GM12878 (cell line): ENCODE results near the gene LPAR6. TPM values are rescaled to one million over a fixed set of nuclear protein-coding genes. Genes with fewer than 3 reads are reported as not detected.

Experiments used
- ATAC-seq: fragments of 200-7000 bp; cut with Tn5 transposase; 3 replicates; pipeline ENCODE4 v1.9.1; 2020; ENCODE audit warnings: mild to moderate bottlenecking, moderate library complexity
- BruUV-seq: library from RNA; stranded (reverse); fragments of 400-500 nt; replicated peaks from 2 replicates; lab custom pipeline; 2021; lab: Mats Ljungman, UMichigan
- CTCF ChIA-PET: fragments of 300-600 bp; sonication (Branson Sonifier 250); formaldehyde crosslinking; extraction: SDS; loops from one replicate; lab custom pipeline; 2021; ENCODE audit warnings: inconsistent platforms; lab: Yijun Ruan, JAX
- POLR2A ChIA-PET: fragments of 350-600 bp; formaldehyde crosslinking; extraction: SDS; loops from one replicate; lab custom pipeline; 2021; ENCODE audit warnings: inconsistent platforms; lab: Charles Lee
- RAD21 ChIA-PET: fragments of 300-600 bp; sonication (Branson Sonifier 250); formaldehyde crosslinking; loops from one replicate; lab custom pipeline; 2023; ENCODE audit warnings: antibody characterized with exemption; ENCODE audit not compliant: unreplicated experiment; lab: Charles Lee
- SMC1A ChIA-PET: fragments of 300-600 bp; sonication (Branson Sonifier 250); formaldehyde crosslinking; loops from one replicate; lab custom pipeline; 2023; ENCODE audit not compliant: unreplicated experiment, uncharacterized antibody; lab: Charles Lee
- DNase-seq: peaks from one replicate; pipeline ENCODE4 v3.0.0-alpha.2; 2011; ENCODE audit warnings: low read depth, low spot score
- FAIRE-seq: peaks from 3 replicates; lab custom pipeline; 2011; peaks lifted over from hg19 to GRCh38; lab: Jason Lieb, UNC
- H2AFZ ChIP-seq: 2 replicates; pipeline ENCODE4 v1.6.0; 2011; ENCODE audit warnings: low read depth, low read length, control low read depth; ENCODE audit not compliant: control insufficient read depth
- H3K27ac ChIP-seq: 2 replicates; pipeline ENCODE4 v1.5.1; 2011; ENCODE audit warnings: control low read depth; ENCODE audit not compliant: control insufficient read depth, insufficient read depth
- H3K27me3 ChIP-seq, 2 experiments: replicated peaks in 1 of 2; 2 replicates each; pipeline versions ENCODE4 v1.6.0 to v1.6.1; 2011; ENCODE audit warnings: low read length in 1 of 2; ENCODE audit not compliant: control insufficient read depth in 2 of 2, insufficient read depth in 2 of 2
- H3K36me3 ChIP-seq, 2 experiments: 2 replicates each; pipeline ENCODE4 v1.5.1; 2011; ENCODE audit warnings: low read length in 1 of 2; ENCODE audit not compliant: control insufficient read depth in 2 of 2, insufficient read depth in 2 of 2
- H3K4me1 ChIP-seq: 2 replicates; pipeline ENCODE4 v1.6.1; 2011; ENCODE audit warnings: mild to moderate bottlenecking, low read length, moderate library complexity, mixed read lengths; ENCODE audit not compliant: control insufficient read depth, insufficient read depth
- H3K4me2 ChIP-seq: 2 replicates; pipeline ENCODE4 v1.6.0; 2011; ENCODE audit warnings: control low read depth; ENCODE audit not compliant: control insufficient read depth, insufficient read depth
- H3K4me3 ChIP-seq: fragments of 200-600 bp; sonication (generic); 2 replicates; pipeline ENCODE4 v1.5.1; 2016
- H3K79me2 ChIP-seq: 2 replicates; pipeline ENCODE4 v1.6.0; 2011; ENCODE audit warnings: low read length; ENCODE audit not compliant: control insufficient read depth, insufficient read depth
- H3K9ac ChIP-seq: 2 replicates; pipeline ENCODE4 v1.8.0; 2011; ENCODE audit warnings: low read length, control low read depth, mixed read lengths; ENCODE audit not compliant: control insufficient read depth, insufficient read depth
- H3K9me3 ChIP-seq: replicated peaks from 3 replicates; pipeline ENCODE4 v1.5.1; 2011; ENCODE audit warnings: mild to moderate bottlenecking, low read length; ENCODE audit not compliant: control insufficient read depth, insufficient read depth
- H4K20me1 ChIP-seq: 2 replicates; pipeline ENCODE4 v1.6.0; 2011; ENCODE audit not compliant: control insufficient read depth, insufficient read depth
- BACH1 ChIP-seq: fragments of 450-650 bp; IDR thresholded peaks from 2 replicates; pipeline ENCODE4 v1.6.1; 2017; ENCODE audit warnings: mild to moderate bottlenecking, borderline replicate concordance
- BRCA1 ChIP-seq: IDR thresholded peaks from 2 replicates; pipeline ENCODE4 v1.6.1; 2011; ENCODE audit warnings: low read depth, low read length, improper control_type of control experiment
- CBFB ChIP-seq: IDR thresholded peaks from 2 replicates; pipeline ENCODE4 v1.6.1; 2016; ENCODE audit warnings: antibody characterized with exemption, low read depth
- CHD2 ChIP-seq: IDR thresholded peaks from 2 replicates; pipeline ENCODE4 v1.6.1; 2011; ENCODE audit warnings: low read depth, low read length, improper control_type of control experiment, borderline replicate concordance
- HDAC2 ChIP-seq: fragments of 200-600 bp; sonication (generic); IDR thresholded peaks from 2 replicates; pipeline ENCODE4 v1.6.1; 2017
- JUNB ChIP-seq: IDR thresholded peaks from 2 replicates; pipeline ENCODE4 v1.6.1; 2016; ENCODE audit warnings: antibody characterized with exemption, mild to moderate bottlenecking
- NR2C1 ChIP-seq: fragments of 450-650 bp; IDR thresholded peaks from 2 replicates; pipeline ENCODE4 v1.6.1; 2017; ENCODE audit warnings: antibody characterized with exemption, mild to moderate bottlenecking, moderate library complexity
- PRDM15 ChIP-seq: fragments of 450-650 bp; formaldehyde crosslinking; IDR thresholded peaks from 2 replicates; pipeline ENCODE4 v1.4.0; 2020; ENCODE audit warnings: mild to moderate bottlenecking, moderate library complexity
- RAD21 ChIP-seq: IDR thresholded peaks from 2 replicates; pipeline ENCODE4 v1.6.1; 2011; ENCODE audit warnings: mild to moderate bottlenecking, low read depth, low read length, moderate library complexity; ENCODE audit not compliant: insufficient read depth
- RBBP5 ChIP-seq: fragments of 200-600 bp; sonication (generic); conservative IDR thresholded peaks from 2 replicates; pipeline ENCODE4 v1.6.1; 2016
- SREBF2 ChIP-seq: IDR thresholded peaks from 2 replicates; pipeline ENCODE4 v1.6.1; 2012; ENCODE audit warnings: mild to moderate bottlenecking, low read length
- TCF3 ChIP-seq: IDR thresholded peaks from 2 replicates; pipeline ENCODE4 v1.6.1; 2012; ENCODE audit warnings: low read depth, mild to moderate bottlenecking, low read length, borderline replicate concordance; ENCODE audit not compliant: insufficient read depth
- ZNF274 ChIP-seq: IDR thresholded peaks from one replicate; pipeline ENCODE4 v1.8.0; 2011; ENCODE audit not compliant: insufficient read length, insufficient read depth
- ZNF622 ChIP-seq: fragments of 450-650 bp; IDR thresholded peaks from 2 replicates; pipeline ENCODE4 v1.6.1; 2017; ENCODE audit warnings: mild to moderate bottlenecking, inconsistent platforms
- WGBS: methylation state at CpG from one replicate; pipeline ENCODE4 v1.1.6; 2016; ENCODE audit warnings: low lambda C conversion rate; ENCODE audit not compliant: insufficient replicate concordance, insufficient coverage; ENCODE audit errors: missing lambda C conversion rate; 5-methylcytosine and 5-hydroxymethylcytosine counted together
- in situ Hi-C: fragments of 300-500 bp; cut with MboI; formaldehyde crosslinking; loops from 9 replicates; pipeline ENCODE4 v1.14.3; 2018; ENCODE audit warnings: mixed read lengths
- intact Hi-C: fragments of 100-400 bp; cut with micrococcal nuclease; formaldehyde crosslinking; loops from one replicate; pipeline ENCODE4 v1.14.2; 2022; ENCODE audit not compliant: unreplicated experiment
- polyA plus RNA-seq, 11 experiments: library from polyadenylated mRNA; depleted of rRNA in 4 of 11; unstranded in 6 of 11; stranded (reverse) in 5 of 11; fragments of >200 nt; fragmentation: Nextera tagmentation in 4 of 11; fragmentation: Illumina TruSeq in 1 of 11; extraction: Ambion mirVana in 4 of 11; extraction: Trizol in 1 of 11; gene quantifications; 1 replicate in 1 of 11; 2 replicates in 10 of 11; pipeline versions ENCODE4 v1.2.1 to v1.2.3, GENCODE V29; 2011 to 2016; ENCODE audit warnings: inconsistent platforms in 2 of 11, missing spikeins in 2 of 11, low read depth in 1 of 11
- total RNA-seq, 4 experiments: library from RNA; depleted of rRNA in 3 of 4; stranded (reverse); fragments of >200 nt in 3 of 4; fragmentation: Illumina TruSeq in 1 of 4; extraction: Trizol in 1 of 4; gene quantifications; 2 replicates each; pipeline versions ENCODE4 v1.2.1 to v1.2.3, GENCODE V29; 2013 to 2021

LPAR6 gene
- total and polyA plus RNA-seq, 10 of the 15 experiments (the other 5 are each of a cell fraction or from before 2014, with no cell fraction given), result 1.4 to 4.2 (median 2.8) TPM

- BruUV-seq, result no TSS peak
- FAIRE-seq (peak; percentile 35), DNase-seq (no peak), ATAC-seq (no peak)
- SMC1A ChIA-PET, result interaction anchor here (1.0 to 3.4 kb wide), 3 partner anchors 65 to 179 kb away, joined by 4 to 47 read pairs (median 23); no protein-coding TSS in a partner anchor
- H4K20me1 ChIP-seq, result no peaks in the 10 kb centered on the region
- RAD21 ChIA-PET, result interaction anchor here (1.3 to 3.9 kb wide), 3 partner anchors 87 to 181 kb away, joined by 3 to 70 read pairs (median 25); no protein-coding TSS in a partner anchor
- peaks cover 25% of the 10 kb centered on the region; the same call in 1 of the 2 replicates for H3K4me1 ChIP-seq
- CTCF ChIA-PET, result interaction anchor here (1.1 to 3.4 kb wide), 4 partner anchors 11 to 182 kb away, joined by 3 to 52 read pairs (median 6); no protein-coding TSS in a partner anchor
- no peaks in the 10 kb centered on the region for H3K27me3 ChIP-seq
- no peaks in the 10 kb centered on the region for H3K79me2 ChIP-seq
- WGBS, result 98% methylated on average over 2 of the region's 2 CpGs
- in situ Hi-C loops (no loop called here), intact Hi-C loops (no loop called here)
- H3K36me3 ChIP-seq, result no peaks in the 10 kb centered on the region; a peak in 1 of 4 replicates
- no peak overlapping the region for H3K9ac ChIP-seq
- no peak overlapping the region for H3K27ac ChIP-seq
- TF ChIP-seq JUNB, result no peak
- H2AFZ ChIP-seq, result no peak overlapping the region
- POLR2A ChIA-PET, result no interaction called here
- no peak overlapping the region for H3K4me2 ChIP-seq
- no peak overlapping the region for H3K4me3 ChIP-seq
- H3K9me3 ChIP-seq, result no peaks in the 10 kb centered on the region
Observed at GRCh38 chr13:48400090-48400694, 12.7 kb downstream of the LPAR6 start.

GRCh38 chr13:48398450-48399095, 14.3 kb downstream of the LPAR6 start:
- no peak overlapping the region for H3K9ac ChIP-seq
- in situ Hi-C loops, result no loop called here
- ChIA-PET SMC1A (interaction anchor here (0.7 to 3.4 kb wide), 13 partner anchors 9 to 186 kb away, joined by 3 to 23 read pairs (median 3); no protein-coding TSS in a partner anchor), CTCF (interaction anchor here (0.8 to 2.6 kb wide), 7 partner anchors 10 to 184 kb away, joined by 3 to 12 read pairs (median 3); no protein-coding TSS in a partner anchor), POLR2A (no interaction called here), RAD21 (interaction anchor here (0.6 to 3.0 kb wide), 6 partner anchors 52 to 251 kb away, joined by 3 to 25 read pairs (median 4); no protein-coding TSS in a partner anchor)
- H3K9me3 ChIP-seq, result peaks cover 4% of the 10 kb centered on the region; the same call in 1 of the 3 replicates
- H2AFZ ChIP-seq, result no peak overlapping the region
- ATAC-seq (no peak), FAIRE-seq (no peak), DNase-seq (no peak)
- no peak overlapping the region for H3K4me3 ChIP-seq
- no TSS peak for BruUV-seq
- no peak overlapping the region for H3K4me2 ChIP-seq
- no peaks in the 10 kb centered on the region for H4K20me1 ChIP-seq
- intact Hi-C loops, result no loop called here
- peaks cover 25% of the 10 kb centered on the region; the same call in 1 of the 2 replicates for H3K4me1 ChIP-seq
- H3K27ac ChIP-seq, result no peak overlapping the region
- H3K36me3 ChIP-seq, result peaks cover 2% of the 10 kb centered on the region in 2 experiments; a peak in 1 of 4 replicates
- H3K79me2 ChIP-seq, result no peaks in the 10 kb centered on the region
- H3K27me3 ChIP-seq, result no peaks in the 10 kb centered on the region
- TF ChIP-seq BRCA1 (no peak), CBFB (no peak), RBBP5 (no peak), ZNF274 (no peak), HDAC2 (no peak), BACH1 (no peak), CHD2 (no peak), SREBF2 (no peak), TCF3 (no peak), RAD21 (no peak), NR2C1 (no peak), PRDM15 (CRISPR knock-in tag) (no peak), ZNF622 (no peak)
